C4-2B (cell line): ENCODE results near the gene NCAN.

ENCODE experiments used
- CTCF ChIP-seq: fragments of 450-650 bp; conservative IDR thresholded peaks from 2 replicates; pipeline ENCODE4 v1.5.1; 2017; ENCODE audit warnings: mild to moderate bottlenecking
- ZFX ChIP-seq: fragments of 450-650 bp; IDR thresholded peaks from 2 replicates; pipeline ENCODE4 v1.6.1; 2017

GRCh38 chr19:19285686-19286085, 73.9 kb downstream of the NCAN start:
- no peak for TF ChIP-seq CTCF
- TF ChIP-seq ZFX: no peak
